ENCODE data around the gene INPP5A. TPM values are rescaled to one million over a fixed set of nuclear protein-coding genes. Genes with fewer than 3 reads are reported as not detected.

Gene INPP5A
- total RNA-seq, 2 donors from 2014 or later = 9.2 to 14.5 TPM

DNA sequence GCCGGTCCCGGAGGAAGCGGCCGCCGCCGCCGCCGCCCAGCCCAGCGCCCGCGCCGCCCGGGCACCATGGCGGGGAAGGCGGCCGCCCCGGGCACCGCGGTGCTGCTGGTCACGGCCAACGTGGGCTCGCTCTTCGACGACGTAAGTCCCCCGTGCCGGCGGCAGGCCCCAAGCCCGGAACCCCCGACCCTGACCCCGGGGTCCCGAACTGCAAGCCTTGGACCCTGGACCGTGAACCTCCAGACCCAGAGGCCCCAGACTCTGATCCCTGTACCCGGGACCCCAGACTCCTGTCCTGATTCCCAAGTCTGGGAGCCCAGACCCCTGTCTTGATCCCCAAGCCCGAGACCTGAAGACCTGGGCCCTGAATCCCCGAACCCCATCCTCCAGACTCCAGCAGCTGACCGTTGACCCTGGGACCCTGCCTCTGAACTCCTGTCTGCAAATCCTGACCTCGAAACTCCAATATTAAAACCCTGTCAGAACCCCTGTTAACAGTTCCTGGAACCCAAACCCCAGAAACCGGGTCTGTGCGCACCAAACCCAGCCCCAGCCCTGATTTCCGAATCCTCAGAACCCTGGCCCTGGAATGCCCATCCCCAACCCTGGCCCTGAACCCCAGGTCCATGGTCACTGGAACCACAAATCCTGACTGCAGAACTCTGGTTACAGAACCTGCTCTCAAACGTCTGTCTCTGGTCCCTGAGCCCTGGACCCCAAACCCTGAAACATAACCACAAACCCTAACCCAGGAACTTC is 623 bp downstream of the INPP5A start:
- no peaks in the 10 kb centered on the region for H3K9me3 ChIP-seq
- peak in 3 of 4 donors; percentile 21 to 51 (median 30) for DNase-seq
- TF ChIP-seq POLR2A (IDR thresholded peaks at IDR 0.05) = no peak
- TF ChIP-seq, protein P1, sequence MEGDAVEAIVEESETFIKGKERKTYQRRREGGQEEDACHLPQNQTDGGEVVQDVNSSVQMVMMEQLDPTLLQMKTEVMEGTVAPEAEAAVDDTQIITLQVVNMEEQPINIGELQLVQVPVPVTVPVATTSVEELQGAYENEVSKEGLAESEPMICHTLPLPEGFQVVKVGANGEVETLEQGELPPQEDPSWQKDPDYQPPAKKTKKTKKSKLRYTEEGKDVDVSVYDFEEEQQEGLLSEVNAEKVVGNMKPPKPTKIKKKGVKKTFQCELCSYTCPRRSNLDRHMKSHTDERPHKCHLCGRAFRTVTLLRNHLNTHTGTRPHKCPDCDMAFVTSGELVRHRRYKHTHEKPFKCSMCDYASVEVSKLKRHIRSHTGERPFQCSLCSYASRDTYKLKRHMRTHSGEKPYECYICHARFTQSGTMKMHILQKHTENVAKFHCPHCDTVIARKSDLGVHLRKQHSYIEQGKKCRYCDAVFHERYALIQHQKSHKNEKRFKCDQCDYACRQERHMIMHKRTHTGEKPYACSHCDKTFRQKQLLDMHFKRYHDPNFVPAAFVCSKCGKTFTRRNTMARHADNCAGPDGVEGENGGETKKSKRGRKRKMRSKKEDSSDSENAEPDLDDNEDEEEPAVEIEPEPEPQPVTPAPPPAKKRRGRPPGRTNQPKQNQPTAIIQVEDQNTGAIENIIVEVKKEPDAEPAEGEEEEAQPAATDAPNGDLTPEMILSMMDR (IDR thresholded peaks at IDR 0.05) = no peak
- no peaks in the 10 kb centered on the region for H3K36me3 ChIP-seq (replicated peaks in 1 of 2; ENCODE audit: insufficient read depth in 1 of 2, low read depth in 2 of 2)
- peak overlapping the region in 1 of 2 donors; percentile 23 for H3K4me3 ChIP-seq
- H3K27ac ChIP-seq = peak overlapping the region; percentile 58 to 75 (median 63)
- 5 to 19% methylated on average over 8 to 35 of the region's 42 CpGs for WGBS, 2 donors
- no peaks in the 10 kb centered on the region for H3K27me3 ChIP-seq
- peaks cover 56% of the 10 kb centered on the region for H3K4me1 ChIP-seq
- intact Hi-C loops (cut with DNase I) = no loop called here
- ATAC-seq = peak; percentile 1

DNA sequence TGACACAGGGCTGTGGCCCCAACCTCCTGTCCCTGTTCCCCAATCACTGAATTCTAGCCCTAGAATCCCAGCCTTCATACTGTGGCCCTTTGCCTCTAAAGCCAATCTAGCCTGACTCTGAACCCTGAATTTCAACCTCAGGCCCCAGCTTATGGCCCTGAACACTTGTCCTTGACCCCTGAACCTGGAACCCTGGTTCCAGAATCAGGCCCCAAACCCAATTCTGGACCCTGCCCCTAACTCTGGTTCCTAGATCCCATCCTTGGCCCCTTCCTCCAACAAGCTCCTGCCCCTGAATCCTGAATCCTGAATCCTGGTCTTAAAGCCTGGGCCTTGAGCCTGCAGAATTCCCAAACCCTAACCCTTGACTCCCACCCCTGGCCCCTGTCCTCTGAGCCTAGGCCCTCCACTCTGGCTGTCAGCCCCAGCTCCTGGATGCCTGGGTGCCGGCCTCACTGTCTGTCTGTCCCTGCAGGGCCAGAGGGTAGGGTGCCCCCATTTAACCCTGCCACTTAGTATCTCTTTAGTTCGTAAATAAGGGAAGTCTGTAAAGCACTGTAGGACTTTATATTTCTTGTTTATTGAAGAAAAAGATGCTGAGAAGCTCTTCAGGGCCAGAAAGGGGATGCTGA is 1.3 kb downstream of the INPP5A start:
- Histone ChIP-seq H3K36me3 (replicated peaks in 1 of 2; ENCODE audit: insufficient read depth in 1 of 2, low read depth in 2 of 2) (no peaks in the 10 kb centered on the region), H3K27ac (peak overlapping the region; percentile 58 to 75 (median 63)), H3K4me1 (peaks cover 56% of the 10 kb centered on the region), H3K4me3 (no peak overlapping the region), H3K27me3 (no peaks in the 10 kb centered on the region), H3K9me3 (no peaks in the 10 kb centered on the region)
- TF ChIP-seq, protein P1 (IDR thresholded peaks at IDR 0.05) = no peak
- no peak for TF ChIP-seq POLR2A (IDR thresholded peaks at IDR 0.05)
- DNase-seq = peak in 2 of 4 donors; percentile 5 to 15
- intact Hi-C loops (cut with DNase I) = no loop called here
- no peak for ATAC-seq
- WGBS, 2 donors = 20 to 25% methylated on average over 2 of the region's 2 CpGs

DNA sequence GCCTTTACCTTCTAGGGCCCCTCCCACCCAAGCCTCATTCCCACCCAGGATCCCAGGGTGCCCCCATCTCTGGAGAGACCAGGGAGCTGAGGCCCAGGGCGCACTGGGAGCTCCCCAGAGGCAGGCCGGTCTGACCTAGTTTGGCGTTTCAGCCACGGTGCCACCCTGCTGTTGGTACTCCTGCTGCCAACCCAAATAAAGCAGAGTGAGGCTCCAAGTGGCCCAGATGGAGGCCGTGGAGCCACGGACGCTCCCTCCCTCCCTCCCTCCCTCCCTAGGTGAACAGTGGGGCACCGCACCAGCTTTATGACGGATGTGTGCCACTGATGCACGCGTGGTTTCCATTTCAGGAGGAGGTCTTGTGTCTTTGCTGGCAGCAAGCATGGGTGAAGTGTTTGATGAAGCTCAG is 1.8 kb downstream of the INPP5A start:
- ATAC-seq = no peak
- Histone ChIP-seq H3K9me3 (no peaks in the 10 kb centered on the region), H3K4me1 (peaks cover 60% of the 10 kb centered on the region), H3K4me3 (no peak overlapping the region), H3K36me3 (replicated peaks in 1 of 2; ENCODE audit: insufficient read depth in 1 of 2, low read depth in 2 of 2) (no peaks in the 10 kb centered on the region), H3K27me3 (no peaks in the 10 kb centered on the region), H3K27ac (peak overlapping the region; percentile 22 to 66 (median 59))
- WGBS, 2 donors = 13 to 32% methylated on average over 6 to 11 of the region's 11 CpGs
- TF ChIP-seq, protein P1 (IDR thresholded peaks at IDR 0.05) = no peak
- TF ChIP-seq POLR2A (IDR thresholded peaks at IDR 0.05) = no peak
- intact Hi-C loops (cut with DNase I) = no loop called here
- peak; percentile 58 to 76 (median 64) for DNase-seq

DNA sequence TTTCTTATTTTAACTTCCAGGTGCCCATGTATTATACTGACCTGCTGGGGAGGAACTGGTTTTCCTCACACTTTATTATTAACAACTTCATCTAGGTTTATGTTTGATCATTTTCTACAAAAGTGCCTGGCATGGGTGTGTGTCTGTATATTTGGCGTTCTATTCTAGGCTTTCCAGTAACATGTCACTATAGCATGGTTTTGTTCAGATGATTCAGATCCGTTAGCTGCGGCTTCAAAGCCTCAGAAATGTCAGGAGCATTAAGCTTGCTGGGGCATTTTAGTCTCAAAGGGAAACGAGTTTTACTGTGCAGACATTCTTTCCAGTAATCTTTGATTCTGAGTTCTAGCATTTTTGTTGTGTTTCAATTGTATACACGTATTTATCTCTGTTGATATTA is 2.3 kb downstream of the INPP5A start:
- no peak for TF ChIP-seq POLR2A (IDR thresholded peaks at IDR 0.05)
- TF ChIP-seq, protein P1 (IDR thresholded peaks at IDR 0.05) = no peak
- no peak for ATAC-seq
- no peaks in the 10 kb centered on the region for H3K36me3 ChIP-seq (replicated peaks in 1 of 2; ENCODE audit: insufficient read depth in 1 of 2, low read depth in 2 of 2)
- no peak overlapping the region for H3K4me3 ChIP-seq
- WGBS, 2 donors = 21 to 29% methylated on average over 5 of the region's 5 CpGs
- DNase-seq = no peak
- intact Hi-C loops (cut with DNase I) = no loop called here
- no peaks in the 10 kb centered on the region for H3K27me3 ChIP-seq
- peaks cover 65% of the 10 kb centered on the region for H3K4me1 ChIP-seq
- no peaks in the 10 kb centered on the region for H3K9me3 ChIP-seq
- H3K27ac ChIP-seq = peak overlapping the region in 3 of 4 donors; percentile 22 to 60 (median 58)
